ENCODE data around the gene KCNH5. TPM values are rescaled to one million over a fixed set of nuclear protein-coding genes. Genes with fewer than 3 reads are reported as not detected.

KCNH5 gene
- total and polyA plus RNA-seq, 9 of the 15 experiments (the other 6 are each of a cell fraction or from before 2014, with no cell fraction given), result 1.1 to 2.4 (median 1.4) TPM

DNA sequence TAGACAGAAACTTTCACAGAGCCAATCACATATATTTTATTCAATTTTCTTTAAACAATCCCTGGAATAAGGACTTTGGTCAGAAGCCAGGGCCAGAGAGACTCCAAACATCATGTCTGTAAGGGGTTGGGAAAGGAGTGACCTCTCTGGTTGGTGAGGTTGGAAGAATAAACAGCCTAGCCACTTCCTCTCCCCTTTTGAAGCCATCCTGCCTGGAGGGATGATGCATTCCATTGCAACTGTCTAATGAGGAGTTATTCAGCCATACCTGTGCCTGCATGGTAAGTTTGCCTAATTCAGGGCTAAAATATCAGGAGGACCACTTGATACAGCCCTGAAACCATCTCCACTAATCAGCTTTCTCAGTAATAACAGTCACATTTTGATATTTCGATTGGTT is 299.8 kb downstream of the KCNH5 start:
- H3K9me1 ChIP-seq (ENCODE audit: control insufficient read depth, insufficient read depth, low read length), result no peaks in the 10 kb centered on the region
- no peaks in the 10 kb centered on the region for H3K79me2 ChIP-seq (ENCODE audit: control insufficient read depth, insufficient read depth, low read length)
- no peak for ATAC-seq
- WGBS (ENCODE audit: insufficient coverage, low coverage, missing lambda C conversion rate), result 0% methylated on average over 1 of the region's 1 CpG
- no peak overlapping the region for H2AFZ ChIP-seq (ENCODE audit: low read depth, low read length)
- CTCF ChIA-PET (ENCODE audit: low intra/inter-chr PET ratio), result no interaction called here
- no peaks in the 10 kb centered on the region; the same call in 1 of the 2 replicates for H3K9me3 ChIP-seq (replicated peaks; ENCODE audit: control insufficient read depth, insufficient read depth, low read depth, low read length)
- intact Hi-C loops (cut with micrococcal nuclease), result no loop called here
- DNase-seq (ENCODE audit: extremely low read depth in 1 of 4, low spot score in 3 of 4), result no peak
- no peak overlapping the region for H3K4me2 ChIP-seq (ENCODE audit: insufficient read depth, low read length)
- H3K36me3 ChIP-seq (ENCODE audit: control insufficient read depth, insufficient read depth, low read length), result no peaks in the 10 kb centered on the region
- in situ Hi-C loops (cut with MboI), result no loop called here
- H3K4me1 ChIP-seq (replicated peaks in 1 of 2; ENCODE audit: control insufficient read depth in 2 of 2, insufficient read depth in 2 of 2, low read length in 2 of 2), result no peaks in the 10 kb centered on the region
- no TSS peak for BruUV-seq (replicated peaks)
- no peak overlapping the region for H3K4me3 ChIP-seq
- FAIRE-seq, result no peak
- H4K20me1 ChIP-seq (replicated peaks; ENCODE audit: control insufficient read depth, insufficient read depth, low read length), result no peaks in the 10 kb centered on the region
- H3K27me3 ChIP-seq (ENCODE audit: control insufficient read depth in 2 of 2, insufficient read depth in 2 of 2, low read length in 2 of 2), result no peaks in the 10 kb centered on the region
- no peak overlapping the region for H3K27ac ChIP-seq (ENCODE audit: extremely low read depth, low read depth, low read length)
- no peak overlapping the region for H3K9ac ChIP-seq (ENCODE audit: insufficient read depth in 1 of 2, low read depth in 2 of 2, low read length in 2 of 2)
- POLR2A ChIA-PET, result no interaction called here
- TF ChIP-seq FOXA3 (CRISPR knock-in tag; conservative IDR thresholded peaks at IDR 0.05 in 1 of 2, IDR thresholded peaks at IDR 0.05 in 1 of 2), result no peak
- no peak for TF ChIP-seq ZFP36 (IDR thresholded peaks at IDR 0.05; ENCODE audit: low read depth, low read length, partially characterized antibody)
- no peak for TF ChIP-seq NELFE (IDR thresholded peaks at IDR 0.05; ENCODE audit: insufficient read depth, insufficient read length)
- no peak for TF ChIP-seq HOXB6 (CRISPR knock-in tag; IDR thresholded peaks at IDR 0.05; ENCODE audit: borderline replicate concordance)
- no peak for TF ChIP-seq RAD21 (CRISPR knock-in tag; conservative IDR thresholded peaks at IDR 0.05 in 1 of 2, IDR thresholded peaks at IDR 0.05 in 1 of 2)
- no peak for TF ChIP-seq CREM (IDR thresholded peaks at IDR 0.05; ENCODE audit: low read depth)
- no peak for TF ChIP-seq COPS2 (conservative IDR thresholded peaks at IDR 0.05)
- no peak for TF ChIP-seq ZBED1 (IDR thresholded peaks at IDR 0.05)
- TF ChIP-seq ESRRB (CRISPR knock-in tag; IDR thresholded peaks at IDR 0.05; ENCODE audit: borderline replicate concordance), result no peak
- TF ChIP-seq ARID1B (IDR thresholded peaks at IDR 0.05), result no peak
- TF ChIP-seq, protein P1, sequence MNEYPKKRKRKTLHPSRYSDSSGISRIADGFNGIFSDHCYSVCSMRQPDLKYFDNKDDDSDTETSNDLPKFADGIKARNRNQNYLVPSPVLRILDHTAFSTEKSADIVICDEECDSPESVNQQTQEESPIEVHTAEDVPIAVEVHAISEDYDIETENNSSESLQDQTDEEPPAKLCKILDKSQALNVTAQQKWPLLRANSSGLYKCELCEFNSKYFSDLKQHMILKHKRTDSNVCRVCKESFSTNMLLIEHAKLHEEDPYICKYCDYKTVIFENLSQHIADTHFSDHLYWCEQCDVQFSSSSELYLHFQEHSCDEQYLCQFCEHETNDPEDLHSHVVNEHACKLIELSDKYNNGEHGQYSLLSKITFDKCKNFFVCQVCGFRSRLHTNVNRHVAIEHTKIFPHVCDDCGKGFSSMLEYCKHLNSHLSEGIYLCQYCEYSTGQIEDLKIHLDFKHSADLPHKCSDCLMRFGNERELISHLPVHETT (CRISPR knock-in tag; conservative IDR thresholded peaks at IDR 0.05 in 1 of 2, IDR thresholded peaks at IDR 0.05 in 1 of 2), result no peak
- TF ChIP-seq FOXP1 (CRISPR knock-in tag; IDR thresholded peaks at IDR 0.05), result no peak
- TF ChIP-seq, protein P2, sequence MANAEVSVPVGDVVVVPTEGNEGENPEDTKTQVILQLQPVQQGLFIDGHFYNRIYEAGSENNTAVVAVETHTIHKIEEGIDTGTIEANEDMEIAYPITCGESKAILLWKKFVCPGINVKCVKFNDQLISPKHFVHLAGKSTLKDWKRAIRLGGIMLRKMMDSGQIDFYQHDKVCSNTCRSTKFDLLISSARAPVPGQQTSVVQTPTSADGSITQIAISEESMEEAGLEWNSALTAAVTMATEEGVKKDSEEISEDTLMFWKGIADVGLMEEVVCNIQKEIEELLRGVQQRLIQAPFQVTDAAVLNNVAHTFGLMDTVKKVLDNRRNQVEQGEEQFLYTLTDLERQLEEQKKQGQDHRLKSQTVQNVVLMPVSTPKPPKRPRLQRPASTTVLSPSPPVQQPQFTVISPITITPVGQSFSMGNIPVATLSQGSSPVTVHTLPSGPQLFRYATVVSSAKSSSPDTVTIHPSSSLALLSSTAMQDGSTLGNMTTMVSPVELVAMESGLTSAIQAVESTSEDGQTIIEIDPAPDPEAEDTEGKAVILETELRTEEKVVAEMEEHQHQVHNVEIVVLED (CRISPR knock-in tag; IDR thresholded peaks at IDR 0.05), result no peak
- TF ChIP-seq, protein P3, sequence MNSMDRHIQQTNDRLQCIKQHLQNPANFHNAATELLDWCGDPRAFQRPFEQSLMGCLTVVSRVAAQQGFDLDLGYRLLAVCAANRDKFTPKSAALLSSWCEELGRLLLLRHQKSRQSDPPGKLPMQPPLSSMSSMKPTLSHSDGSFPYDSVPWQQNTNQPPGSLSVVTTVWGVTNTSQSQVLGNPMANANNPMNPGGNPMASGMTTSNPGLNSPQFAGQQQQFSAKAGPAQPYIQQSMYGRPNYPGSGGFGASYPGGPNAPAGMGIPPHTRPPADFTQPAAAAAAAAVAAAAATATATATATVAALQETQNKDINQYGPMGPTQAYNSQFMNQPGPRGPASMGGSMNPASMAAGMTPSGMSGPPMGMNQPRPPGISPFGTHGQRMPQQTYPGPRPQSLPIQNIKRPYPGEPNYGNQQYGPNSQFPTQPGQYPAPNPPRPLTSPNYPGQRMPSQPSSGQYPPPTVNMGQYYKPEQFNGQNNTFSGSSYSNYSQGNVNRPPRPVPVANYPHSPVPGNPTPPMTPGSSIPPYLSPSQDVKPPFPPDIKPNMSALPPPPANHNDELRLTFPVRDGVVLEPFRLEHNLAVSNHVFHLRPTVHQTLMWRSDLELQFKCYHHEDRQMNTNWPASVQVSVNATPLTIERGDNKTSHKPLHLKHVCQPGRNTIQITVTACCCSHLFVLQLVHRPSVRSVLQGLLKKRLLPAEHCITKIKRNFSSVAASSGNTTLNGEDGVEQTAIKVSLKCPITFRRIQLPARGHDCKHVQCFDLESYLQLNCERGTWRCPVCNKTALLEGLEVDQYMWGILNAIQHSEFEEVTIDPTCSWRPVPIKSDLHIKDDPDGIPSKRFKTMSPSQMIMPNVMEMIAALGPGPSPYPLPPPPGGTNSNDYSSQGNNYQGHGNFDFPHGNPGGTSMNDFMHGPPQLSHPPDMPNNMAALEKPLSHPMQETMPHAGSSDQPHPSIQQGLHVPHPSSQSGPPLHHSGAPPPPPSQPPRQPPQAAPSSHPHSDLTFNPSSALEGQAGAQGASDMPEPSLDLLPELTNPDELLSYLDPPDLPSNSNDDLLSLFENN (IDR thresholded peaks at IDR 0.05; ENCODE audit: low read depth in 2 of 2, low read length in 2 of 2), result no peak
- TF ChIP-seq HNRNPH1 (optimal IDR thresholded peaks at IDR 0.05; ENCODE audit: low read depth, low read length), result no peak
- no peak for TF ChIP-seq CSDE1 (IDR thresholded peaks at IDR 0.05)
